T-helper 17 cell (primary cell): Measurements from ENCODE around the gene PDCL3. TPM values are rescaled to one million over a fixed set of nuclear protein-coding genes. Genes with fewer than 3 reads are reported as not detected.

Experiments used
- ATAC-seq: fragments of 150-1000 bp; cut with Tn5 transposase; 2 replicates; pipeline ENCODE4 v1.10.0; 2021; ENCODE audit warnings: mild to moderate bottlenecking, moderate library complexity
- DNase-seq, 3 donors: peaks; one replicate each; pipeline versions ENCODE4 v3.0.0 to v3.0.0-alpha.2; 2020 to 2021
- H3K9me3 ChIP-seq: one replicate; pipeline ENCODE4 v1.7.0; 2013; ENCODE audit warnings: low read length, mild to moderate bottlenecking; ENCODE audit not compliant: control insufficient read depth, poor library complexity, severe bottlenecking
- H3K27ac Mint-ChIP-seq: one replicate; pipeline ENCODE4 v1.8.0; 2022; ENCODE audit warnings: mild to moderate bottlenecking, moderate library complexity, mixed read lengths
- H3K27me3 Mint-ChIP-seq: one replicate; pipeline ENCODE4 v1.8.0; 2022; ENCODE audit warnings: mixed read lengths
- H3K36me3 Mint-ChIP-seq: one replicate; pipeline ENCODE4 v1.8.0; 2022; ENCODE audit warnings: low read depth, mixed read lengths
- H3K4me1 Mint-ChIP-seq: one replicate; pipeline ENCODE4 v1.8.0; 2022; ENCODE audit warnings: mild to moderate bottlenecking, mixed read lengths
- H3K4me3 Mint-ChIP-seq: one replicate; pipeline ENCODE4 v1.8.0; 2022; ENCODE audit warnings: mild to moderate bottlenecking, moderate library complexity, mixed read lengths
- total RNA-seq, 4 donors: library from RNA in 2 of 4; stranded (reverse) in 2 of 4; gene quantifications; one replicate each; pipeline ENCODE4 v1.2.3 and lab custom pipeline; 2022 to 2026

PDCL3 gene
- total RNA-seq, 2 donors from 2014 or later = 24.6 to 25.7 TPM

GRCh38 chr2:100541404-100541803, 21.4 kb upstream of the PDCL3 start:
- H3K27ac Mint-ChIP-seq = no peak overlapping the region
- H3K4me3 Mint-ChIP-seq = no peak overlapping the region
- DNase-seq = no peak
- H3K9me3 ChIP-seq = no peaks in the 10 kb centered on the region
- peaks cover under 1% of the 10 kb centered on the region for H3K27me3 Mint-ChIP-seq
- no peak for ATAC-seq
- H3K4me1 Mint-ChIP-seq = peaks cover 5% of the 10 kb centered on the region
- no peaks in the 10 kb centered on the region for H3K36me3 Mint-ChIP-seq

GRCh38 chr2:100542418-100542817, 20.4 kb upstream of the PDCL3 start:
- DNase-seq (no peak), ATAC-seq (no peak)
- Mint-ChIP-seq H3K4me1 (peaks cover 5% of the 10 kb centered on the region), H3K27ac (no peak overlapping the region), H3K27me3 (peaks cover 8% of the 10 kb centered on the region), H3K36me3 (no peaks in the 10 kb centered on the region), H3K4me3 (no peak overlapping the region)
- no peaks in the 10 kb centered on the region for H3K9me3 ChIP-seq

GRCh38 chr2:100544911-100545596, 17.7 kb upstream of the PDCL3 start:
- H3K27me3 Mint-ChIP-seq = peaks cover 8% of the 10 kb centered on the region
- no peak overlapping the region for H3K4me3 Mint-ChIP-seq
- no peak overlapping the region for H3K27ac Mint-ChIP-seq

DNA sequence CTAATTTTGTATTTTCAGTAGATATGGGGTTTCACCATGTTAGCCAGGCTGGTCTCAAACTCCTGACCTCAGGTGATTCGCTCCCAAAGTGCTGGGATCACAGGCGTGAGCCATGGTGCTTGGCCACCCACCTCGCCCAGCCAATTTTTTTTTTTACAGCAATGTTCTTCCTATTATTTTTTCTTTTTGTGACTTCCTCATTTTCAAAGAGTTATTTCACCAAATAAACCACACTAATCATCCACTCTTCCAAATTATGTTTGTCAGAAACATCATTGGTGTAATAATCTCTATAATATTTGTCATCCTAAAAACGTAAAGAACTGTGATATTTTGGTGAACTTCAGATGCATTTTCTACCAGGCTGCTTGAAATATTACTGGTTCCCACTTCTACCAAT, 16.3 kb upstream of the PDCL3 start:
- no peaks in the 10 kb centered on the region for H3K9me3 ChIP-seq
- Mint-ChIP-seq H3K27me3 (peaks cover 8% of the 10 kb centered on the region), H3K27ac (no peak overlapping the region), H3K36me3 (no peaks in the 10 kb centered on the region), H3K4me3 (no peak overlapping the region), H3K4me1 (peaks cover 6% of the 10 kb centered on the region)
- ATAC-seq (no peak), DNase-seq (no peak)

More at GRCh38 chr2:100544911-100545596, 17.7 kb upstream of the PDCL3 start:
- DNase-seq (no peak), ATAC-seq (no peak)
- peaks cover 9% of the 10 kb centered on the region for H3K4me1 Mint-ChIP-seq
- no peaks in the 10 kb centered on the region for H3K36me3 Mint-ChIP-seq
- H3K9me3 ChIP-seq = no peaks in the 10 kb centered on the region

DNA sequence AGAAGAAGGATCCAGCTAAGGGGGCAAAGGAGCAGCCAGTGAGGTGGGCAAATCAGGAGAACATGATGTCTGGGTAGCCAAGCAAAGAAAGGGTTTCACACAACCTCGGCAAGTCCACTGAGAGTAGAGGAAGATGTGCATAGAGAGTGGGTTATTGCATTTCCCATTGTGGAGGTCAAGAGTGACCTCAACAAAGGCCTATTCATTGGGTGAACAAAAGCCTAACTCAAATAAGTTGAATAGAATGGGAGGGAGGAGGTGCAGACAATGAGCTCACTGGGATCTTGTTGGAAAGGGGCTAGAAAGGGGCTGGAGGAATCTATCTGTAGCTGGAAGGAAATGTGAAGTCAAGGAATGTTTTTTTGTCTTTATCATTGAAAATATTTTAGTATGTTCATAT, 14.0 kb upstream of the PDCL3 start:
- no peaks in the 10 kb centered on the region for H3K9me3 ChIP-seq
- ATAC-seq (no peak), DNase-seq (no peak)
- Mint-ChIP-seq H3K4me1 (peaks cover 4% of the 10 kb centered on the region), H3K27me3 (peaks cover 8% of the 10 kb centered on the region), H3K27ac (no peak overlapping the region), H3K4me3 (no peak overlapping the region), H3K36me3 (no peaks in the 10 kb centered on the region)

GRCh38 chr2:100551303-100551702, 11.5 kb upstream of the PDCL3 start:
- Mint-ChIP-seq H3K36me3 (no peaks in the 10 kb centered on the region), H3K27me3 (peaks cover 8% of the 10 kb centered on the region), H3K4me3 (no peak overlapping the region), H3K4me1 (peaks cover 15% of the 10 kb centered on the region), H3K27ac (peak overlapping the region; percentile 34)
- ATAC-seq = no peak
- H3K9me3 ChIP-seq = no peaks in the 10 kb centered on the region
- DNase-seq = no peak

GRCh38 chr2:100554798-100555407, 7.9 kb upstream of the PDCL3 start:
- ATAC-seq = peak; percentile 82
- H3K9me3 ChIP-seq = no peaks in the 10 kb centered on the region
- Mint-ChIP-seq H3K4me3 (peak overlapping the region; percentile 79), H3K27ac (peak overlapping the region; percentile 91), H3K4me1 (peaks cover 18% of the 10 kb centered on the region), H3K36me3 (no peaks in the 10 kb centered on the region), H3K27me3 (no peaks in the 10 kb centered on the region)
- DNase-seq = peak; percentile 12 to 17 (median 14)

- Mint-ChIP-seq H3K4me1 (peaks cover 26% of the 10 kb centered on the region), H3K36me3 (no peaks in the 10 kb centered on the region), H3K4me3 (no peak overlapping the region), H3K27ac (no peak overlapping the region), H3K27me3 (no peaks in the 10 kb centered on the region)
- ATAC-seq (no peak), DNase-seq (no peak)
- no peaks in the 10 kb centered on the region for H3K9me3 ChIP-seq
These were observed 6.0 kb upstream of the PDCL3 start for GRCh38 chr2:100556746-100557145.

DNA sequence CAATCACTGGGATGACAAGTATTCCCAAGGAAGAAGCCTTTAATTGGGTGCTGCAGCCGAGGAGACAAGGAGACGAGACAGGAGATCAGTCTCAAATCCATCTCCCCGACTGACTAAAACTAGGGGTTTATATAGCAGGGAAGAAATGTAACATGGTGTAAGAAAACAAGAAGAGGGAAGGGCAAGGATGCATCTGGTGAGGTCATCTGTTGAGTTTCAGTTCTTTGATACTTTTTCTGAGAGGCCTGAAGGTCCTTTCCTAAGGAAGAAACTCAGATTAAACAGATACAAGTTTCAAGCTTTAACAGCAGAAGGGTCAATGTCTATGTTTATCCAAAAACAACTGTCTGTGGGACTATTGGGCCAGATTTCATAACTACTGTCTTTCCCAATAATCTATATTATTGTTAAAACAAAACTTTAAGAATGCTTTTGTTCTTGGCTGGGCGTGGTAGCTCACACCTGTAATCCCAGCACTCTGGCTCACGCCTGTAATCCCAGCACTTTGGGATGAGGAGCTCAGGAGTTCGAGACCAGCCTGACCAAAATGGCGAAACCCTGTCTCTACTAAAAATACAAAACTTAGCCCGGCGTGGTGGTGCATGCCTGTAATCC, 2.5 kb upstream of the PDCL3 start:
- Mint-ChIP-seq H3K36me3 (no peaks in the 10 kb centered on the region), H3K4me1 (peaks cover 34% of the 10 kb centered on the region), H3K27ac (peak overlapping the region; percentile 96), H3K4me3 (no peak overlapping the region), H3K27me3 (no peaks in the 10 kb centered on the region)
- H3K9me3 ChIP-seq = no peaks in the 10 kb centered on the region
- DNase-seq (no peak), ATAC-seq (no peak)

DNA sequence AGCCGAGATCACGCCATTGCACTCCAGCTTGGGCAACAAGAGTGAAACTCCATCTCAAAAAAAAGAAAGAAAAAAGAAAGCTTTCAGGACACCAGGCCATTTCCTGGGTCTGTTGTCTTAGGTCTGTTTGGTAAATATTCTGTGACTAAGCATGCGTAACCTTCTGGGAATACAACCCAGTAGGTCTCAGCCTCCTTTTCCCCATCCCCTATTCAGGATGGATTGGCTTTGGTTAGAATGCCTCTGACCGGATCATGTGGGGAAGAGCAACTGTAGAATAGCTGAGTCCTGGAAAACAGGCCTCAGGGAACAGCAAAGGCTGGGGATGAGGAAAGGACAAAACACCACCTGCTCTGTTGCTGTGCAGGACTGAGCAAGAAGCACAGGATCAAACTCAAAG, 1.6 kb upstream of the PDCL3 start:
- no peaks in the 10 kb centered on the region for H3K27me3 Mint-ChIP-seq
- H3K27ac Mint-ChIP-seq = peak overlapping the region; percentile 96
- H3K4me1 Mint-ChIP-seq = peaks cover 38% of the 10 kb centered on the region
- ATAC-seq (no peak), DNase-seq (no peak)
- no peaks in the 10 kb centered on the region for H3K9me3 ChIP-seq
- peak overlapping the region; percentile 36 for H3K4me3 Mint-ChIP-seq
- no peaks in the 10 kb centered on the region for H3K36me3 Mint-ChIP-seq

DNA sequence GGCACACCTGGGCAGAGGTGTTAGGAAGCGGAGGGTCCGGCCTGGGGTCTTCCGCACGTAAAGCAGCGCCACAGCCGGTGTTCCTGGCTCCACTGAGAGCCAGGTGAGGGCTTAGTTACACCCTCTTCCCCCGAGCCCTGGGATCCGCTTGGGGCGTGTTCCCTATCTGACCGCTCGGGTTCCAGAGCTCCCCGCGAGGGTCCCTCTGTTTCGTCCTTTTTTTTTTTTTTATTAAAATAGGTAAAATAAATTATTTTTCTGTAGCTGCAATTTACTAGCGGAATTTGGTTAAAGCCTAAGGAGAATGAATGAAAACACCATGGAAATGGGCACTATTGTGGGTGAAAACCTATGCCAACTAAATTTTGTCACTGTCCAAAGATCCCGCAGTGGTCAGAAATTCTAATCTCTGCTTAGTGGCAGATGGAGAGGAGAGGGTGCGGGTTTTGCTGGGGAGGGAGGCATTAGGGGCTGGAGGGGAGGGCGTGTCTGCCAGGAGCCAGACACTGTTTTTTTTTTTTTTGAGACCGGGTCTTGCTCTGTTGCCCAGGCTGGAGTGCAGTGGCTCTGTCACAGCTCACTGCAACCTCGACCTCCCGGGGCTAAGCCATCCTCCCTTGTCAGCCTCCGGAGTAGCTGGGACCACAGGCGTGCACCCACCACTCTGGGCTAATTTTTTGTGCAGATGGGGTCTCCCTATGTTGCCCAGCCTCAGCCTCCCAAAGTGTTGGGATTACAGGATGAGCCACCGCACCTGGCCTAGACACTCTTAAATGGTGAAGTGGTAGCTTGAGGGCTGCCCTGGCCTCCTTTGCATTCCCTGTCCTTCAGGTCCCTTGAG, 834 bp downstream of the PDCL3 start:
- Mint-ChIP-seq H3K27ac (peak overlapping the region; percentile 96), H3K4me3 (peak overlapping the region; percentile 99), H3K4me1 (peaks cover 43% of the 10 kb centered on the region), H3K27me3 (no peaks in the 10 kb centered on the region), H3K36me3 (peaks cover 9% of the 10 kb centered on the region)
- ATAC-seq (no peak), DNase-seq (no peak)
- no peaks in the 10 kb centered on the region for H3K9me3 ChIP-seq

- peak overlapping the region; percentile 34 for H3K27ac Mint-ChIP-seq
These were observed 6.2 kb downstream of the PDCL3 start for GRCh38 chr2:100568989-100569388.

DNA sequence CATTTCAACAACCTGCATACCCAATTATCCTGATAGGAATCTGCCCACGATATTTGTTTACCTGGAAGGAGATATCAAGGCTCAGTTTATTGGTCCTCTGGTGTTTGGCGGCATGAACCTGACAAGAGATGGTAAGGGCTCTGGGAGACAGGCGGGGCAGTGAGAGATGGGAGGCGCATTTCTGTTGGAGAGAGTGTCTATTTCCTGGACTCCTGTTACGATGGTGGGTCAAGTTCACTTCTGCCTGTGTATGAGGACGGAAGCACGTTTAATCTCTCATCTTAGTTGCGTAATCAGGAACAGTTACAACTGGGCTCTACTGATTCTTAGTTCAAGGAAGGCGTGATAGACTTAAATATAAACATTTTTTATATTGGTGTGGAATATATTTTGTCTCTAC, 8.9 kb downstream of the PDCL3 start:
- Mint-ChIP-seq H3K4me1 (peaks cover 17% of the 10 kb centered on the region), H3K27me3 (no peaks in the 10 kb centered on the region), H3K36me3 (peaks cover 16% of the 10 kb centered on the region), H3K4me3 (no peak overlapping the region), H3K27ac (peak overlapping the region; percentile 53)
- no peaks in the 10 kb centered on the region for H3K9me3 ChIP-seq
- no peak for ATAC-seq
- DNase-seq = no peak

More at GRCh38 chr2:100568989-100569388, 6.2 kb downstream of the PDCL3 start:
- ATAC-seq (no peak), DNase-seq (no peak)
- Mint-ChIP-seq H3K27me3 (no peaks in the 10 kb centered on the region), H3K36me3 (peaks cover 16% of the 10 kb centered on the region), H3K4me1 (peaks cover 26% of the 10 kb centered on the region), H3K4me3 (no peak overlapping the region)
- no peaks in the 10 kb centered on the region for H3K9me3 ChIP-seq
